ENCODE results near the gene CCDC12.

DNA sequence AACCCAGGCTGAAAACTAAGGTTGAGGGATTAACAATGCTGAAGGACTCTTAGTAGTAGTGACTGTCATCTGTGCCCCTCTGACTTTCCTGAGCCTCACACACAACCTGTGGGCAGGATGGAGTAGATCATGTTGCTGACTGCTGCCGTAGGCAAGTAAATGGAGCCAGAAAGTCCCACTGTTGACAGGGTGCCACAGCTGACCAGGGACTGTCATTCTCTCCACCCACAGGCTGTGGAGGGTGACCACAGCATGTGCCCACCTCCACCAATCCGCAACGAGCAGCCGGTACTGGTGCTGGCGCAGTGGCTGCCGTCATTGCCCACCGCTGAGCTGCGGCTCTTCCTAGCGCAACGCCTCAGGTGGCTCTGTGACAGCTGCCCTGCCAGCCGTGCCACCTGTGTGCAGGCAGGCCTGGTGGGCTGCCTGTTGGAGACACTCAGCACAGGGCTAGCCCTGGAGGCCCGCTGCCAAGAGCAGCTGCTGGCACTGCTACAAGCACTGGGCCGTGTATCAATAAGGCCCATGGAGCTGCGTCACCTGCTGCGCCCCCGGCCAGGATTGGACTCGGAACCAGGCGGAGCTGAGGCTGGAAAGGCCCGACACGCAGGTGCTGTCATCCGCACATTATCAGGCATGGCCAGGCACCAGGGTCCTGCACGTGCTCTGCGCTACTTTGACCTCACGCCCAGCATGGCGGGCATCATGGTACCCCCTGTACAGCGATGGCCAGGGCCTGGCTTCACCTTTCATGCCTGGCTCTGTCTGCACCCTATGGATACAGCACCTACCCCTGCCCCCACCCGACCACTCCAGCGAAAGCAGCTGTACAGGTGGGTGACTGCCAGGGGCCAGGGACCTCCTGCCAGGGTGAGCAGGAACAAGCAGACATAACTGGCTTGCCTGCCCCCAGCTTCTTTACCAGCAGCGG lies 18.5 kb upstream of the CCDC12 start:
- TF ChIP-seq, protein P1, sequence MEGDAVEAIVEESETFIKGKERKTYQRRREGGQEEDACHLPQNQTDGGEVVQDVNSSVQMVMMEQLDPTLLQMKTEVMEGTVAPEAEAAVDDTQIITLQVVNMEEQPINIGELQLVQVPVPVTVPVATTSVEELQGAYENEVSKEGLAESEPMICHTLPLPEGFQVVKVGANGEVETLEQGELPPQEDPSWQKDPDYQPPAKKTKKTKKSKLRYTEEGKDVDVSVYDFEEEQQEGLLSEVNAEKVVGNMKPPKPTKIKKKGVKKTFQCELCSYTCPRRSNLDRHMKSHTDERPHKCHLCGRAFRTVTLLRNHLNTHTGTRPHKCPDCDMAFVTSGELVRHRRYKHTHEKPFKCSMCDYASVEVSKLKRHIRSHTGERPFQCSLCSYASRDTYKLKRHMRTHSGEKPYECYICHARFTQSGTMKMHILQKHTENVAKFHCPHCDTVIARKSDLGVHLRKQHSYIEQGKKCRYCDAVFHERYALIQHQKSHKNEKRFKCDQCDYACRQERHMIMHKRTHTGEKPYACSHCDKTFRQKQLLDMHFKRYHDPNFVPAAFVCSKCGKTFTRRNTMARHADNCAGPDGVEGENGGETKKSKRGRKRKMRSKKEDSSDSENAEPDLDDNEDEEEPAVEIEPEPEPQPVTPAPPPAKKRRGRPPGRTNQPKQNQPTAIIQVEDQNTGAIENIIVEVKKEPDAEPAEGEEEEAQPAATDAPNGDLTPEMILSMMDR (IDR thresholded peaks at IDR 0.05) = no peak
- TF ChIP-seq POLR2A (IDR thresholded peaks at IDR 0.05) = no peak
